ENCODE results near the gene NHP2.

Gene NHP2

GRCh38 chr5:178114325-178115135 lies 39.2 kb downstream of the NHP2 start:
- DNase-seq (ENCODE audit: low spot score) = peak; percentile 47

GRCh38 chr5:178113841-178114324 lies 39.8 kb downstream of the NHP2 start:
- no peak for DNase-seq (ENCODE audit: low spot score)

GRCh38 chr5:178113141-178113787 lies 40.4 kb downstream of the NHP2 start, which contains the start of gene N4BP3:
Gene N4BP3, plus strand, starts transcription at chr5:178113532. Its CDS starts 6,052 bp downstream, at chr5:178119584.
- DNase-seq (ENCODE audit: low spot score) = peak; percentile 88

- DNase-seq (ENCODE audit: low spot score) = no peak
These were observed 41.1 kb downstream of the NHP2 start for GRCh38 chr5:178112545-178112944.

GRCh38 chr5:178111925-178112324 lies 41.8 kb downstream of the NHP2 start:
- no peak for DNase-seq (ENCODE audit: low spot score)

- DNase-seq (ENCODE audit: low spot score) = no peak
These were observed 43.2 kb downstream of the NHP2 start for GRCh38 chr5:178110511-178110910.

- no peak for DNase-seq (ENCODE audit: low spot score)
These were observed 44.7 kb downstream of the NHP2 start for GRCh38 chr5:178108966-178109365.

GRCh38 chr5:178108446-178108845 lies 45.2 kb downstream of the NHP2 start:
- DNase-seq (ENCODE audit: low spot score) = no peak

- DNase-seq (ENCODE audit: low spot score) = no peak
These were observed 45.9 kb downstream of the NHP2 start for GRCh38 chr5:178107756-178108310.

GRCh38 chr5:178106556-178107239 lies 47.0 kb downstream of the NHP2 start:
- DNase-seq (ENCODE audit: low spot score) = no peak

- DNase-seq (ENCODE audit: low spot score) = no peak
These were observed 47.6 kb downstream of the NHP2 start for GRCh38 chr5:178106086-178106485.

GRCh38 chr5:178104492-178104891 lies 49.2 kb downstream of the NHP2 start:
- DNase-seq (ENCODE audit: low spot score) = no peak

GRCh38 chr5:178103612-178104011 lies 50.1 kb downstream of the NHP2 start:
- no peak for DNase-seq (ENCODE audit: low spot score)

Data from kidney tubule cell (primary cell).